Endothelial cell of umbilical vein (primary cell): ENCODE measurements around the gene CALY. TPM values are rescaled to one million over a fixed set of nuclear protein-coding genes. Genes with fewer than 3 reads are reported as not detected.

Source experiments
- BruUV-seq: library from RNA; stranded (reverse); fragments of 400-500 nt; replicated peaks from 2 replicates; lab custom pipeline; 2021; lab: Mats Ljungman, UMichigan
- CTCF ChIA-PET: fragments of 300-600, 350-600 bp; sonication (Branson Sonifier 250); formaldehyde crosslinking; loops from one replicate; lab custom pipeline; 2021; ENCODE audit warnings: antibody characterized with exemption, inconsistent platforms; lab: Charles Lee
- POLR2A ChIA-PET: fragments of 300-600, 350-600 bp; sonication (Branson Sonifier 250); formaldehyde crosslinking; loops from one replicate; lab custom pipeline; 2021; ENCODE audit warnings: antibody characterized with exemption, inconsistent platforms; lab: Charles Lee
- DNase-seq: peaks from one replicate; pipeline ENCODE4 v3.0.0-alpha.2; 2011; ENCODE audit warnings: low read depth, low spot score
- FAIRE-seq: peaks from 2 replicates; lab custom pipeline; 2011; peaks lifted over from hg19 to GRCh38; lab: Jason Lieb, UNC
- H2AFZ ChIP-seq: 2 replicates; pipeline ENCODE4 v1.6.0; 2012; ENCODE audit warnings: low read depth, low read length, control low read depth, inconsistent platforms
- H3K27ac ChIP-seq: 2 replicates; pipeline ENCODE4 v1.5.1; 2011; ENCODE audit warnings: low read depth, mild to moderate bottlenecking, control low read depth, low read length, moderate library complexity; ENCODE audit not compliant: insufficient read depth
- H3K27me3 ChIP-seq, 2 experiments: 2 replicates each; pipeline versions ENCODE4 v1.6.0 to v1.6.1; 2011; ENCODE audit warnings: low read length in 2 of 2, mixed read lengths in 1 of 2; ENCODE audit not compliant: control insufficient read depth in 2 of 2, insufficient read depth in 2 of 2
- H3K36me3 ChIP-seq, 2 experiments: 2 replicates in 1 of 2; 3 replicates in 1 of 2; pipeline ENCODE4 v1.5.1; 2011; ENCODE audit warnings: low read length in 2 of 2, mild to moderate bottlenecking in 1 of 2, moderate library complexity in 1 of 2; ENCODE audit not compliant: control insufficient read depth in 2 of 2, insufficient read depth in 2 of 2; ENCODE audit errors: extremely low read depth in 1 of 2
- H3K4me1 ChIP-seq: 3 replicates; pipeline ENCODE4 v1.5.1; 2011; ENCODE audit warnings: mild to moderate bottlenecking, low read length; ENCODE audit not compliant: control insufficient read depth, insufficient read depth; ENCODE audit errors: extremely low read depth
- H3K4me2 ChIP-seq: 2 replicates; pipeline ENCODE4 v1.6.1; 2011; ENCODE audit warnings: low read length, control low read depth, mixed read lengths; ENCODE audit not compliant: insufficient read depth
- H3K4me3 ChIP-seq, 3 experiments: fragments of 200-600 bp in 1 of 3; sonication (generic), shearing (Covaris generic) in 1 of 3; replicated peaks in 1 of 3; 2 replicates each; pipeline ENCODE4 v1.5.1; 2011 to 2016; ENCODE audit warnings: control low read depth in 3 of 3, low read length in 3 of 3, mild to moderate bottlenecking in 2 of 3, inconsistent platforms in 1 of 3, low read depth in 1 of 3, moderate library complexity in 1 of 3; ENCODE audit not compliant: insufficient read depth in 1 of 3
- H3K79me2 ChIP-seq: 2 replicates; pipeline ENCODE4 v1.6.0; 2012; ENCODE audit warnings: low read length, inconsistent platforms; ENCODE audit not compliant: control insufficient read depth, insufficient read depth
- H3K9ac ChIP-seq: replicated peaks from 2 replicates; pipeline ENCODE3; 2011; ENCODE audit warnings: low read length, control low read depth; ENCODE audit not compliant: insufficient read depth; ENCODE audit errors: extremely low read depth
- H3K9me1 ChIP-seq: replicated peaks from 3 replicates; pipeline ENCODE4 v1.6.0; 2011; ENCODE audit warnings: mild to moderate bottlenecking, low read length; ENCODE audit not compliant: control insufficient read depth, insufficient read depth; ENCODE audit errors: extremely low read depth
- H3K9me3 ChIP-seq: replicated peaks from 2 replicates; pipeline ENCODE4 v1.5.1; 2012; ENCODE audit warnings: low read length, inconsistent platforms; ENCODE audit not compliant: control insufficient read depth, insufficient read depth
- H4K20me1 ChIP-seq: replicated peaks from 2 replicates; pipeline ENCODE3; 2011; ENCODE audit warnings: mild to moderate bottlenecking, low read length; ENCODE audit not compliant: control insufficient read depth, insufficient read depth; ENCODE audit errors: extremely low read depth
- CTCF ChIP-seq, 2 donors: IDR thresholded peaks; 1 replicate in 1 of 2; 2 replicates in 1 of 2; pipeline ENCODE4 v1.5.1; 2011; ENCODE audit warnings: low read length in 2 of 2, mild to moderate bottlenecking in 2 of 2, moderate library complexity in 2 of 2, control low read depth in 1 of 2, inconsistent platforms in 1 of 2, low read depth in 1 of 2; ENCODE audit not compliant: insufficient read depth in 1 of 2; ENCODE audit errors: extremely low read depth in 1 of 2
- EZH2 ChIP-seq: IDR thresholded peaks from 2 replicates; pipeline ENCODE4 v1.6.1; 2012; ENCODE audit warnings: borderline replicate concordance, low read depth, mild to moderate bottlenecking, moderate library complexity, low read length, inconsistent platforms; ENCODE audit not compliant: severe bottlenecking
- FOS ChIP-seq: IDR thresholded peaks from 2 replicates; pipeline ENCODE4 v1.6.1; 2011; ENCODE audit warnings: mild to moderate bottlenecking, low read length, moderate library complexity, borderline replicate concordance; ENCODE audit not compliant: insufficient read depth
- GATA2 ChIP-seq: IDR thresholded peaks from 2 replicates; pipeline ENCODE4 v1.7.0; 2011; ENCODE audit warnings: low read depth, mild to moderate bottlenecking, moderate library complexity, mixed read lengths, low read length; ENCODE audit not compliant: insufficient read length, insufficient read depth
- JUN ChIP-seq: IDR thresholded peaks from 2 replicates; pipeline ENCODE4 v1.6.1; 2011; ENCODE audit warnings: borderline replicate concordance, low read depth; ENCODE audit not compliant: insufficient read length, insufficient read depth
- MAX ChIP-seq: IDR thresholded peaks from 2 replicates; pipeline ENCODE4 v1.6.1; 2011; ENCODE audit not compliant: insufficient read depth, insufficient read length
- MYC ChIP-seq: IDR thresholded peaks from one replicate; pipeline ENCODE4 v1.6.1; 2011; ENCODE audit warnings: mild to moderate bottlenecking, low read depth, low read length
- POLR2A ChIP-seq: IDR thresholded peaks from 2 replicates; pipeline ENCODE4 v1.6.1; 2012; ENCODE audit warnings: low read depth, mild to moderate bottlenecking, control low read depth, low read length
- POLR2AphosphoS5 ChIP-seq: IDR thresholded peaks from 2 replicates; pipeline ENCODE4 v1.6.1; 2012; ENCODE audit warnings: low read depth, mild to moderate bottlenecking, control low read depth, low read length, moderate library complexity; ENCODE audit not compliant: insufficient read depth
- dilution Hi-C: fragments of 300-500 bp; cut with MboI; formaldehyde crosslinking; loops from one replicate; pipeline ENCODE4 v1.15.0; 2019; ENCODE audit warnings: low sequenced_read_pairs; ENCODE audit not compliant: extremely low pct_ligation_motif_present
- intact Hi-C: fragments of 100-400 bp; cut with micrococcal nuclease; formaldehyde crosslinking; loops from one replicate; pipeline ENCODE4 v1.10.0; 2022
- polyA plus RNA-seq, 4 experiments: library from polyadenylated mRNA; depleted of rRNA in 3 of 4; stranded (reverse) in 3 of 4; unstranded in 1 of 4; fragments of >200 nt; gene quantifications; 2 replicates each; pipeline versions ENCODE4 v1.2.1 to v1.2.3, GENCODE V29; 2011 to 2012; ENCODE audit warnings: missing spikeins in 1 of 4
- total RNA-seq: library from RNA; stranded (reverse); gene quantifications from 2 replicates; pipeline ENCODE4 v1.2.3, GENCODE V29; 2021

CALY gene
- total and polyA plus RNA-seq, 2 donors (not counting 3 experiments of a cell fraction or from before 2014, with no cell fraction given): not detected

GRCh38 chr10:133375357-133376115, 38.8 kb upstream of the CALY start:
- H3K36me3 ChIP-seq: no peaks in the 10 kb centered on the region
- no peak overlapping the region for H3K27ac ChIP-seq
- H3K27me3 ChIP-seq: no peaks in the 10 kb centered on the region
- peaks cover 2% of the 10 kb centered on the region for H3K79me2 ChIP-seq
- H3K4me3 ChIP-seq: no peak overlapping the region
- dilution Hi-C loops (no loop called here), intact Hi-C loops (no loop called here)
- H4K20me1 ChIP-seq: no peaks in the 10 kb centered on the region
- H3K4me1 ChIP-seq: peaks cover 14% of the 10 kb centered on the region
- H2AFZ ChIP-seq: no peak overlapping the region
- no peak for FAIRE-seq
- CTCF ChIA-PET: no interaction called here
- DNase-seq: no peak
- no peak overlapping the region for H3K9ac ChIP-seq
- BruUV-seq: no TSS peak
- TF ChIP-seq POLR2A (no peak), MAX (no peak), CTCF (IDR thresholded peaks at IDR 0.05; ENCODE audit: extremely low read depth in 1 of 2, insufficient read depth in 1 of 2, low read depth in 1 of 2, low read length in 2 of 2) (no peak), FOS (no peak), JUN (no peak), MYC (no peak), EZH2 (no peak), GATA2 (no peak), POLR2AphosphoS5 (no peak)
- H3K4me2 ChIP-seq: no peak overlapping the region
- POLR2A ChIA-PET: no interaction called here
- H3K9me1 ChIP-seq: no peaks in the 10 kb centered on the region
- H3K9me3 ChIP-seq: no peaks in the 10 kb centered on the region
